IMR-90 (cell line): ENCODE data around the gene C16orf90. TPM values are rescaled to one million over a fixed set of nuclear protein-coding genes. Genes with fewer than 3 reads are reported as not detected.

Experiments used
- ATAC-seq: fragments of 200-7000 bp; cut with Tn5 transposase; 2 replicates; pipeline ENCODE4 v1.9.1; 2020; ENCODE audit warnings: low read depth, mild to moderate bottlenecking, moderate library complexity
- BruUV-seq: library from RNA; stranded (reverse); fragments of 400-500 nt; replicated peaks from 2 replicates; lab custom pipeline; 2021; lab: Mats Ljungman, UMichigan
- CTCF ChIA-PET: fragments of 300-600 bp; formaldehyde crosslinking; extraction: SDS; loops from one replicate; lab custom pipeline; 2021; ENCODE audit warnings: antibody characterized with exemption; lab: Yijun Ruan, JAX
- POLR2A ChIA-PET: fragments of 300-600 bp; sonication (Branson Sonifier 250); formaldehyde crosslinking; loops from one replicate; lab custom pipeline; 2022; ENCODE audit warnings: antibody characterized with exemption; ENCODE audit not compliant: unreplicated experiment; lab: Charles Lee
- DNase-seq: peaks from one replicate; pipeline ENCODE4 v3.0.0; 2013
- H2AFZ ChIP-seq: replicated peaks from 2 replicates; pipeline ENCODE3; 2013; ENCODE audit warnings: low read length, mild to moderate bottlenecking; ENCODE audit not compliant: poor library complexity
- H2AK5ac ChIP-seq: 2 replicates; pipeline ENCODE4 v1.6.1; 2013; ENCODE audit warnings: low read depth, low read length, inconsistent platforms
- H2AK9ac ChIP-seq: replicated peaks from 2 replicates; pipeline ENCODE3; 2013; ENCODE audit warnings: mild to moderate bottlenecking, low read depth, low read length, moderate library complexity; ENCODE audit not compliant: poor library complexity
- H2BK120ac ChIP-seq: 2 replicates; pipeline ENCODE4 v1.6.1; 2013; ENCODE audit warnings: low read depth, low read length, inconsistent platforms
- H2BK15ac ChIP-seq: 3 replicates; pipeline ENCODE4 v1.6.1; 2013; ENCODE audit warnings: low read depth, low read length, inconsistent platforms
- H2BK20ac ChIP-seq: 2 replicates; pipeline ENCODE4 v1.6.1; 2013; ENCODE audit warnings: low read depth, mild to moderate bottlenecking, inconsistent platforms, low read length, moderate library complexity
- H2BK5ac ChIP-seq: 2 replicates; pipeline ENCODE4 v1.6.1; 2013; ENCODE audit warnings: mild to moderate bottlenecking, low read depth, low read length, inconsistent platforms; ENCODE audit not compliant: poor library complexity, severe bottlenecking
- H3K14ac ChIP-seq: replicated peaks from 2 replicates; pipeline ENCODE4 v1.6.1; 2013; ENCODE audit warnings: low read depth, low read length, inconsistent platforms
- H3K18ac ChIP-seq: 2 replicates; pipeline ENCODE4 v1.6.1; 2013; ENCODE audit warnings: low read depth, low read length, control low read depth
- H3K23ac ChIP-seq: 2 replicates; pipeline ENCODE4 v1.6.1; 2013; ENCODE audit warnings: low read depth, low read length, inconsistent platforms
- H3K27ac ChIP-seq: 2 replicates; pipeline ENCODE4 v1.5.1; 2013; ENCODE audit warnings: mild to moderate bottlenecking, control low read depth, low read length; ENCODE audit not compliant: insufficient read depth
- H3K27me3 ChIP-seq: 2 replicates; pipeline ENCODE4 v1.6.1; 2013; ENCODE audit warnings: low read length; ENCODE audit not compliant: control insufficient read depth, insufficient read depth
- H3K36me3 ChIP-seq: 2 replicates; pipeline ENCODE4 v1.6.1; 2013; ENCODE audit warnings: low read length, mixed read lengths; ENCODE audit not compliant: control insufficient read depth, insufficient read depth
- H3K4ac ChIP-seq: 2 replicates; pipeline ENCODE4 v1.6.1; 2013; ENCODE audit warnings: low read depth, low read length, inconsistent platforms
- H3K4me1 ChIP-seq: 2 replicates; pipeline ENCODE4 v1.6.1; 2013; ENCODE audit warnings: low read length, mixed read lengths; ENCODE audit not compliant: control insufficient read depth, insufficient read depth
- H3K4me2 ChIP-seq: 2 replicates; pipeline ENCODE4 v1.6.1; 2013; ENCODE audit warnings: low read depth, mild to moderate bottlenecking, control low read depth, low read length, moderate library complexity
- H3K4me3 ChIP-seq: 2 replicates; pipeline ENCODE4 v1.5.1; 2013; ENCODE audit warnings: low read depth, mild to moderate bottlenecking, control low read depth, low read length, moderate library complexity; ENCODE audit not compliant: insufficient read depth
- H3K56ac ChIP-seq: 2 replicates; pipeline ENCODE4 v1.6.1; 2013; ENCODE audit warnings: low read length, inconsistent platforms; ENCODE audit not compliant: insufficient read depth; ENCODE audit errors: extremely low read depth
- H3K79me1 ChIP-seq, 2 experiments: 2 replicates each; pipeline ENCODE4 v1.6.1; 2013; ENCODE audit warnings: low read length in 2 of 2, inconsistent platforms in 1 of 2, low read depth in 1 of 2
- H3K9ac ChIP-seq: 2 replicates; pipeline ENCODE4 v1.6.1; 2013; ENCODE audit warnings: low read depth, low read length, control low read depth
- H3K9me1 ChIP-seq: 2 replicates; pipeline ENCODE4 v1.6.1; 2013; ENCODE audit warnings: low read length, inconsistent platforms; ENCODE audit not compliant: insufficient read depth
- H3K9me3 ChIP-seq: 2 replicates; pipeline ENCODE4 v1.6.1; 2013; ENCODE audit warnings: low read length; ENCODE audit not compliant: control insufficient read depth, insufficient read depth
- H4K20me1 ChIP-seq: 2 replicates; pipeline ENCODE4 v1.6.1; 2013; ENCODE audit warnings: low read length, inconsistent platforms; ENCODE audit not compliant: insufficient read depth
- H4K5ac ChIP-seq: 2 replicates; pipeline ENCODE4 v1.6.1; 2013; ENCODE audit warnings: mild to moderate bottlenecking, low read depth, low read length, control low read depth
- H4K8ac ChIP-seq, 2 experiments: 2 replicates each; pipeline ENCODE4 v1.6.1; 2013; ENCODE audit warnings: low read depth in 2 of 2, low read length in 2 of 2, control low read depth in 1 of 2, inconsistent platforms in 1 of 2
- H4K91ac ChIP-seq: 2 replicates; pipeline ENCODE4 v1.6.1; 2013; ENCODE audit warnings: low read depth, low read length, inconsistent platforms; ENCODE audit not compliant: insufficient read depth
- MXI1 ChIP-seq: IDR thresholded peaks from 2 replicates; pipeline ENCODE4 v1.6.1; 2012; ENCODE audit warnings: low read depth, mild to moderate bottlenecking, low read length, moderate library complexity, borderline replicate concordance
- SMC3 ChIP-seq: fragments of 150-350 bp; IDR thresholded peaks from 2 replicates; pipeline ENCODE4 v1.6.1; 2016; ENCODE audit warnings: low read depth, mild to moderate bottlenecking, antibody characterized with exemption, low read length, moderate library complexity
- WGBS, 2 experiments: methylation state at CpG; one replicate each; pipeline versions ENCODE4 v1.1.5 to v1.1.7; 2013; ENCODE audit warnings: missing lambda C conversion rate in 2 of 2; ENCODE audit not compliant: insufficient read length in 1 of 2; ENCODE audit errors: extremely low coverage in 2 of 2; 5-methylcytosine and 5-hydroxymethylcytosine counted together
- dilution Hi-C: fragments of 300-500 bp; cut with HindIII; formaldehyde crosslinking; loops from one replicate; pipeline ENCODE4 v1.14.3; 2018; ENCODE audit warnings: low sequenced_read_pairs; ENCODE audit not compliant: unreplicated experiment
- in situ Hi-C: fragments of 300-500 bp; cut with MboI; formaldehyde crosslinking; loops from 3 replicates; pipeline ENCODE4 v1.14.3; 2019; ENCODE audit warnings: low sequenced_read_pairs, inconsistent platforms, mixed read lengths
- intact Hi-C: fragments of 100-400 bp; cut with micrococcal nuclease; formaldehyde crosslinking; loops from 2 replicates; pipeline ENCODE4 v1.10.0; 2022
- polyA plus RNA-seq, 3 experiments: library from polyadenylated mRNA; depleted of rRNA; stranded (reverse); fragments of >200 nt; gene quantifications; 2 replicates each; pipeline ENCODE4 v1.2.3, GENCODE V29; 2012; ENCODE audit warnings: low replicate concordance in 1 of 3
- total RNA-seq: library from RNA; depleted of rRNA; stranded (reverse); fragments of >200 nt; gene quantifications from 2 replicates; pipeline ENCODE4 v1.2.3, GENCODE V29; 2012

The C16orf90 gene
- total and polyA plus RNA-seq, 2 of the 4 experiments (the other 2 are of a cell fraction): not detected

DNA sequence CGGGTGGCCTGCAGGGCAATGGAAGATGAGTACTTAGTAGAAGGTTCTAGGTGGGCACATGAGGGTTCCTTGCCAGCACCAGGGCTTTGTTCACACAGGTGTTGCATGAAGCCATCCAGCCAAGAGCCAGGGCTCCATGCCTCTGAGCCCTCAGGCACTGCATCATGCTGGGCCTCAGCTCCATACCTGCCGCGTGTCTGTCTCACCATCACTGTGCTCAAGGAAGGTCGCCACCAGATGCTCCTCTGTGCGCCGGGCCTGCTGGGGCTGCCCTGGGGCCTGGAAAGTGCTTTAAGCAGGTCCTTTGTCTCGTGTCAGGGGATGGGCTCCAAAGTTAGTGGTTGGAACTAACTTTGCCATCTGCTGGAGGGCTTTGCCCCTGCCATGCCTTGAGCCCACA, 25.6 kb downstream of the C16orf90 start:
- POLR2A ChIA-PET: no interaction called here
- no peak overlapping the region for H2AFZ ChIP-seq

More for the DNA sequence above, 25.6 kb downstream of the C16orf90 start:
- H3K4me1 ChIP-seq: peaks cover 4% of the 10 kb centered on the region; the same call in 1 of the 2 replicates
- TF ChIP-seq SMC3: no peak
- no peak for TF ChIP-seq MXI1
- no TSS peak for BruUV-seq
- no peak overlapping the region for H2AK9ac ChIP-seq
- no peak overlapping the region for H3K23ac ChIP-seq
- H3K9me1 ChIP-seq: peaks cover 26% of the 10 kb centered on the region
- no peaks in the 10 kb centered on the region for H3K9me3 ChIP-seq
- H3K9ac ChIP-seq: no peak overlapping the region
- 94% methylated on average over 2 of the region's 7 CpGs; no CpG with 5 or more reads in 1 of the 2 experiments for WGBS, 2 experiments
- H3K18ac ChIP-seq: no peak overlapping the region
- H4K8ac ChIP-seq: no peak overlapping the region
- peaks cover 13% of the 10 kb centered on the region for H3K36me3 ChIP-seq
- no peak overlapping the region for H3K56ac ChIP-seq
- H3K4me3 ChIP-seq: no peak overlapping the region
- no peak overlapping the region for H2AK5ac ChIP-seq
- no peak overlapping the region for H2BK120ac ChIP-seq
- H4K5ac ChIP-seq: no peak overlapping the region
- no peaks in the 10 kb centered on the region for H3K27me3 ChIP-seq
- DNase-seq (no peak), ATAC-seq (no peak)
- no peak overlapping the region for H4K91ac ChIP-seq
- H3K4ac ChIP-seq: no peak overlapping the region
- no peak overlapping the region for H3K14ac ChIP-seq
- H3K27ac ChIP-seq: no peak overlapping the region
- no peak overlapping the region for H2BK20ac ChIP-seq
- no peak overlapping the region for H3K4me2 ChIP-seq
- intact Hi-C loops: no loop called here
- dilution Hi-C loops: no loop called here
- H3K79me1 ChIP-seq: peaks cover 18 to 89% of the 10 kb centered on the region in 2 experiments
- H4K20me1 ChIP-seq: peaks cover 98% of the 10 kb centered on the region
- CTCF ChIA-PET: no interaction called here
- no peak overlapping the region for H2BK5ac ChIP-seq
- no peak overlapping the region for H2BK15ac ChIP-seq
- in situ Hi-C loops: no loop called here
